ENCODE results near the gene ADGRD1.

Gene ADGRD1

DNA sequence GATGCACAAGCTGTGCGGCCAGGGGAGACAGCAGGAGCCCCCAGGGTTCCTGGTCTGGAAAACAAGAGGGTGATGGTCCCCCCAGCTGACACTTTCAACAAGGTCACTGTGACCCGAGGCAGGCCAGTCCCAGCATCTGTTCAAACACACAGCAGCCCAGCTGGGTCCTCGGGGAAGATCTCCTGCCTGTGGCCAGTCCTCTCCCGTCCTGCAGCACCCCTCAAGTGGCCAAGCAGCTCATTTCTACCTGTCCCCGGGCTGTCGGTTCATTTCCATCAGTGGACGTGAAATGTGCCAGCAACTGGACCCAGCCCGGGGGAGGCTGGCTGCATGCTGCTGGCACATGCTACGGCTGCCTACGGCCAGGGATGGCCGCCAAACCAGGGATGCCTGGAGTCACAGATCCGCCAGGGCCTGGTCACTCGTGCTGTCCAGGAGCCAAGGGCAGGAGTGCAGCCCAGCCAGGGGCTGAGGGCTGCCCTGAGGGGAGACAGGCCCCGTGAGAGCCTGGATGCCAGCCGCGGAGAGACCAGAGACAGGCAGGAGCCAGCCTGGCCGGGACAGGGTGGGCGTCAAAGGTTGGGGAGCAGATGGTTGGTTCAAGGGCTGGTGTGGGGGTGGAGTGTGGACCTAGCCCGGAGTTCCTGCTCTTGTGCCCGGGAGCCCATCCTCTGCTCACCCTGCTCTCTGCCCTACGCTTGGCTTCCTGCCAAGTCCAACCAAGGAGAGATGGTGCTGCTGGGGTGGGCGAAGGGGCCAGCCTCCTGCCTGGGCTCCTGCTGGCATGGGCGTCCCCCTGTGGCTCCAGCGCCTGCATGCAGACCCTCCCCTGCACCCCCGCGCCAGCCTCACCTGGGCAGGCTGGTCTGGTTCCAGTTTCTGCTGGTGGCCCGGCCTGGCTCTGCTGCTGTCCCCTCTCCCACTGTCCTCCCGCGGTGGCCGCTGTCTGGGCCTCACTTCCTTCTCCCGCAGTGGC lies 143.8 kb downstream of the ADGRD1 start:
- Histone ChIP-seq H3K4me1 (ENCODE audit: control insufficient read depth in 2 of 2, insufficient read depth in 1 of 2, low read depth in 1 of 2, low read length in 2 of 2) (peaks cover 0 to 1% of the 10 kb centered on the region in 2 donors), H3K4me2 (ENCODE audit: insufficient read depth, low read length, poor library complexity, severe bottlenecking) (peak overlapping the region; percentile 3), H3K79me1 (ENCODE audit: low read depth, low read length) (no peaks in the 10 kb centered on the region), H3K9ac (ENCODE audit: low read depth, low read length, poor library complexity) (no peak overlapping the region), H3K27ac (replicated peaks; ENCODE audit: low read length) (no peak overlapping the region), H2BK15ac (ENCODE audit: low read length) (peak overlapping the region; percentile 69), H4K8ac (ENCODE audit: low read depth, low read length) (no peak overlapping the region), H2BK12ac (ENCODE audit: low read length) (peak overlapping the region; percentile 98), H3K18ac (ENCODE audit: low read length) (peak overlapping the region; percentile 63), H3K4ac (ENCODE audit: low read length) (peak overlapping the region; percentile 61), H3K9me3 (replicated peaks in 1 of 2; ENCODE audit: control insufficient read depth in 2 of 2, insufficient read depth in 1 of 2, low read depth in 1 of 2, low read length in 2 of 2) (no peaks in the 10 kb centered on the region), H4K91ac (ENCODE audit: low read depth, low read length, poor library complexity) (no peak overlapping the region), H2BK5ac (ENCODE audit: low read length) (peak overlapping the region; percentile 42), H3K4me3 (ENCODE audit: low read length in 2 of 2) (no peak overlapping the region), H2BK120ac (ENCODE audit: low read depth, low read length) (peak overlapping the region; percentile 35), H3K14ac (ENCODE audit: low read length) (peak overlapping the region; percentile 82), H2AFZ (ENCODE audit: low read length) (no peak overlapping the region), H3K36me3 (replicated peaks in 1 of 2; ENCODE audit: control insufficient read depth in 2 of 2, insufficient read depth in 2 of 2, low read length in 2 of 2) (no peaks in the 10 kb centered on the region), H3K27me3 (ENCODE audit: control insufficient read depth in 3 of 3, insufficient read depth in 3 of 3, low read depth in 1 of 3, low read length in 3 of 3) (peaks cover 0 to 12% (median 0%) of the 10 kb centered on the region in 3 experiments), H2AK5ac (ENCODE audit: low read depth, low read length) (peak overlapping the region; percentile 89), H3K23ac (ENCODE audit: low read depth, low read length, poor library complexity) (peak overlapping the region; percentile 6)
- no peak for DNase-seq (ENCODE audit: low spot score)
- WGBS, 2 donors (ENCODE audit: extremely low coverage in 2 of 2, insufficient read length in 2 of 2, insufficient replicate concordance in 1 of 2): no CpG with 5 or more reads among the region's 31 CpGs

GRCh38 chr12:131098178-131098981 lies 144.7 kb downstream of the ADGRD1 start:
- Histone ChIP-seq H3K4me1 (ENCODE audit: control insufficient read depth in 2 of 2, insufficient read depth in 1 of 2, low read depth in 1 of 2, low read length in 2 of 2) (peaks cover 7 to 10% of the 10 kb centered on the region in 2 donors), H2AFZ (ENCODE audit: low read length) (no peak overlapping the region), H3K23ac (ENCODE audit: low read depth, low read length, poor library complexity) (no peak overlapping the region), H2BK12ac (ENCODE audit: low read length) (no peak overlapping the region), H2BK5ac (ENCODE audit: low read length) (no peak overlapping the region), H4K91ac (ENCODE audit: low read depth, low read length, poor library complexity) (no peak overlapping the region), H3K14ac (ENCODE audit: low read length) (peak overlapping the region; percentile 0), H2BK120ac (ENCODE audit: low read depth, low read length) (peak overlapping the region; percentile 35), H2AK5ac (ENCODE audit: low read depth, low read length) (peak overlapping the region; percentile 89), H3K9ac (ENCODE audit: low read depth, low read length, poor library complexity) (no peak overlapping the region), H4K8ac (ENCODE audit: low read depth, low read length) (no peak overlapping the region), H2BK15ac (ENCODE audit: low read length) (peak overlapping the region; percentile 69), H3K27ac (replicated peaks; ENCODE audit: low read length) (no peak overlapping the region), H3K4me2 (ENCODE audit: insufficient read depth, low read length, poor library complexity, severe bottlenecking) (no peak overlapping the region), H3K4ac (ENCODE audit: low read length) (no peak overlapping the region), H3K36me3 (replicated peaks in 1 of 2; ENCODE audit: control insufficient read depth in 2 of 2, insufficient read depth in 2 of 2, low read length in 2 of 2) (no peaks in the 10 kb centered on the region), H3K9me3 (replicated peaks in 1 of 2; ENCODE audit: control insufficient read depth in 2 of 2, insufficient read depth in 1 of 2, low read depth in 1 of 2, low read length in 2 of 2) (no peaks in the 10 kb centered on the region), H3K27me3 (ENCODE audit: control insufficient read depth in 3 of 3, insufficient read depth in 3 of 3, low read depth in 1 of 3, low read length in 3 of 3) (peaks cover 0 to 9% (median 0%) of the 10 kb centered on the region in 3 experiments), H3K4me3 (ENCODE audit: low read length in 2 of 2) (peak overlapping the region in 1 of 2 donors; percentile 41), H3K79me1 (ENCODE audit: low read depth, low read length) (no peaks in the 10 kb centered on the region), H3K18ac (ENCODE audit: low read length) (peak overlapping the region; percentile 73)
- no peak for DNase-seq (ENCODE audit: low spot score)
- WGBS, 2 donors (ENCODE audit: extremely low coverage in 2 of 2, insufficient read length in 2 of 2, insufficient replicate concordance in 1 of 2): no CpG with 5 or more reads among the region's 19 CpGs

DNA sequence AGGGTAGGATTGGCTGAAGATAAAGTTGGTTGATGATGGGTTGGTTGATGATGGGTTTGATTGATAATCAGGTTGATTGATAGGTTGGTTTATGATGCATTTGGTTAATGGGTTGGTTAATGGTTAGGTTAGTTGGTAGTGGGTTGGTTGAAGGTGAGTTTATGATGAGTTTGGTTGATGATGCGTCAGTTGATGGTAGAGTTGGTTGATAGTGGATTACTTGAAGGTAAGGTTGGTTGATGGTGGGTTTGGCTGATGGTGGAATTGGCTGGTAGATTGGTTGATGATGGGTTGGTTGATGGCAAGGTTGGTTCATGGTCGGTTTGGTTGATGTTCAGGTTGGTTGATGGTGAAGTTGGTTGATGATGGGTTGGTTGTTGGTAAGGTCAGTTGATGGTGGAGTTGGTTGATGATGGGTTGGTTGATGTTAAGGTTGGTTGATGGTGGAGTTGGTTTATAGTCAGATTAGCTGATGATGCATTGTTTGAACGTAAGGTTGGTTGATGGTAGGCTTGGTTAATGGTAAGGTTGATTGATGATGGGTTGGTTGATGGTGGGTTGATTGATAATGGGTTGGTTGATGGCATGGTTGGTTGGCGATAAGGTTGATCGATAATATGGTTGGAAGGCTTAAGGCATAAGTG lies 146.4 kb downstream of the ADGRD1 start:
- no peak overlapping the region for H3K4me3 ChIP-seq (ENCODE audit: low read length in 2 of 2)
- peaks cover 19 to 22% of the 10 kb centered on the region in 2 donors for H3K4me1 ChIP-seq (ENCODE audit: control insufficient read depth in 2 of 2, insufficient read depth in 1 of 2, low read depth in 1 of 2, low read length in 2 of 2)
- DNase-seq (ENCODE audit: low spot score): no peak
- H3K27ac ChIP-seq (replicated peaks; ENCODE audit: low read length): no peak overlapping the region
- no peak overlapping the region for H3K14ac ChIP-seq (ENCODE audit: low read length)
- no peak overlapping the region for H4K91ac ChIP-seq (ENCODE audit: low read depth, low read length, poor library complexity)
- no peak overlapping the region for H3K18ac ChIP-seq (ENCODE audit: low read length)
- H3K23ac ChIP-seq (ENCODE audit: low read depth, low read length, poor library complexity): no peak overlapping the region
- H3K79me1 ChIP-seq (ENCODE audit: low read depth, low read length): no peaks in the 10 kb centered on the region
- no peak overlapping the region for H2AK5ac ChIP-seq (ENCODE audit: low read depth, low read length)
- no peak overlapping the region for H2BK5ac ChIP-seq (ENCODE audit: low read length)
- H3K4ac ChIP-seq (ENCODE audit: low read length): no peak overlapping the region
- H4K8ac ChIP-seq (ENCODE audit: low read depth, low read length): no peak overlapping the region
- no peak overlapping the region for H3K9ac ChIP-seq (ENCODE audit: low read depth, low read length, poor library complexity)
- H3K36me3 ChIP-seq (replicated peaks in 1 of 2; ENCODE audit: control insufficient read depth in 2 of 2, insufficient read depth in 2 of 2, low read length in 2 of 2): no peaks in the 10 kb centered on the region
- H2AFZ ChIP-seq (ENCODE audit: low read length): no peak overlapping the region
- H3K4me2 ChIP-seq (ENCODE audit: insufficient read depth, low read length, poor library complexity, severe bottlenecking): no peak overlapping the region
- no peak overlapping the region for H2BK12ac ChIP-seq (ENCODE audit: low read length)
- peaks cover 0 to 6% (median 0%) of the 10 kb centered on the region in 3 experiments for H3K27me3 ChIP-seq (ENCODE audit: control insufficient read depth in 3 of 3, insufficient read depth in 3 of 3, low read depth in 1 of 3, low read length in 3 of 3)
- no peak overlapping the region for H2BK15ac ChIP-seq (ENCODE audit: low read length)
- no peak overlapping the region for H2BK120ac ChIP-seq (ENCODE audit: low read depth, low read length)
- 100% methylated on average over 2 to 5 of the region's 5 CpGs for WGBS, 2 donors (ENCODE audit: extremely low coverage in 2 of 2, insufficient read length in 2 of 2, insufficient replicate concordance in 1 of 2)
- no peaks in the 10 kb centered on the region for H3K9me3 ChIP-seq (replicated peaks in 1 of 2; ENCODE audit: control insufficient read depth in 2 of 2, insufficient read depth in 1 of 2, low read depth in 1 of 2, low read length in 2 of 2)

All from neuronal stem cell (in vitro differentiated cells).